SK-MEL-5 (cell line): ENCODE results near the gene KIR2DL4. TPM values are rescaled to one million over a fixed set of nuclear protein-coding genes. Genes with fewer than 3 reads are reported as not detected.
"Not testable (repeated sequence)": the region's sequence is repeated elsewhere in the genome, so short reads cannot be mapped to it uniquely, and the experiment has no call there.

Experiments used
- DNase-seq: peaks from one replicate; pipeline ENCODE4 v3.0.0-alpha.2; 2016; ENCODE audit warnings: low read depth, low spot score
- in situ Hi-C: cut with HindIII; loops from 2 replicates; pipeline ENCODE4 v1.10.0; 2016; ENCODE audit warnings: low sequenced_read_pairs, high pct_unique_total_duplicates, low pct_unique_long_range_greater_than_20kb
- small RNA-seq, 2 experiments: library from RNA; depleted of rRNA; stranded (forward); fragments of <200 nt; gene quantifications; one replicate each; pipeline ENCODE3, GENCODE V24; 2014
- total RNA-seq: library from RNA; depleted of rRNA; stranded (reverse); fragments of >200 nt; shearing (Covaris generic); gene quantifications from 2 replicates; pipeline ENCODE4 v1.2.3, GENCODE V29; 2014; rRNA removed

KIR2DL4 gene
- total RNA-seq, 1 experiment from 2014 or later, result not detected

GRCh38 chr19:54850930-54851329, 47.5 kb downstream of the KIR2DL4 start:
- in situ Hi-C loops, result no loop called here
- DNase-seq, result no peak

GRCh38 chr19:54851353-54851752, 47.9 kb downstream of the KIR2DL4 start:
- in situ Hi-C loops, result no loop called here
- DNase-seq, result no peak

DNA sequence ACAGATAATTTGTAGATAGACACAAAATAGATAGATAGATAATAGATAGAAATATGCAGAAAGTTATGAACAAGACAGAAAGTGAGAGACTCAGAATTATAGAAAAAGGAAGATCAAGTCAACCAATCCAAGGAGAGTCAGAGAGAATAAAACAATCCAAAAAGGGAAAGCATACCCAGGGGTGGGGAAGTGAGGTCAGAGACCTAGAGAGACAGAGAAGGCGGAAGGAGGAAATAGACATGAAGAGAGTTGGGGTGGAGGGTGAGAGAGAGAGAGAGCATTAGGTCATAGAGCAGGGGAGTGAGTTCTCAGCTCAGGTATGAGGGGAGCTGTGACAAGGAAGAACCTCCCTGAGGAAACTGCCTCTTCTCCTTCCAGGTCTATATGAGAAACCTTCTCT, 51.8 kb downstream of the KIR2DL4 start:
- in situ Hi-C loops, DNase-seq: not testable (repeated sequence)

- in situ Hi-C loops, DNase-seq: not testable (repeated sequence)
Observed at GRCh38 chr19:54858476-54858875, 55.1 kb downstream of the KIR2DL4 start.

GRCh38 chr19:54859421-54859820, 56.0 kb downstream of the KIR2DL4 start:
- DNase-seq, in situ Hi-C loops: not testable (repeated sequence)

GRCh38 chr19:54863459-54863858, 60.0 kb downstream of the KIR2DL4 start:
- in situ Hi-C loops, DNase-seq: not testable (repeated sequence)

Small RNAs within 50 kb of the gene (small RNA-seq; reads per million reads assigned to genes)
- 0 reads per million in 2 experiments for gene KIR3DP1

Other genes with a start within 250 kb of the KIR2DL4 start
- gene LILRA2, start 229.8 kb upstream of the KIR2DL4 start, total RNA-seq, result not detected in 2 replicates
- not detected in 2 replicates for gene LILRA1, start 210.0 kb upstream of the KIR2DL4 start, total RNA-seq
- gene LILRB1, start 173.1 kb upstream of the KIR2DL4 start, total RNA-seq, result not detected in 2 replicates
- not detected in 2 replicates for gene LILRB4, start 140.6 kb upstream of the KIR2DL4 start, total RNA-seq
- gene KIR3DL3, start 79.2 kb upstream of the KIR2DL4 start, total RNA-seq, result not detected in 2 replicates
- gene KIR2DL3, start 65.1 kb upstream of the KIR2DL4 start, total RNA-seq, result not detected in 2 replicates
- gene KIR2DL1, start 33.8 kb upstream of the KIR2DL4 start, total RNA-seq, result not detected in 2 replicates
- gene KIR3DL1, start 12.9 kb downstream of the KIR2DL4 start, total RNA-seq, result not detected in 2 replicates
- gene KIR2DS4, start 29.1 kb downstream of the KIR2DL4 start, total RNA-seq, result not detected in 2 replicates
- gene KIR3DL2, start 46.8 kb downstream of the KIR2DL4 start, total RNA-seq, result not detected in 2 replicates
- gene FCAR, start 70.6 kb downstream of the KIR2DL4 start, total RNA-seq, result not detected in 2 replicates
- gene NCR1, start 102.5 kb downstream of the KIR2DL4 start, total RNA-seq, result not detected in 2 replicates
- gene NLRP7, start 143.9 kb downstream of the KIR2DL4 start, total RNA-seq, result 0.08 and 0.13 TPM in 2 replicates
- not detected in 2 replicates for gene NLRP2, start 162.8 kb downstream of the KIR2DL4 start, total RNA-seq
- not detected in 2 replicates for gene GP6, start 234.7 kb downstream of the KIR2DL4 start, total RNA-seq